Measurements from ENCODE around the gene AGBL1.

DNA sequence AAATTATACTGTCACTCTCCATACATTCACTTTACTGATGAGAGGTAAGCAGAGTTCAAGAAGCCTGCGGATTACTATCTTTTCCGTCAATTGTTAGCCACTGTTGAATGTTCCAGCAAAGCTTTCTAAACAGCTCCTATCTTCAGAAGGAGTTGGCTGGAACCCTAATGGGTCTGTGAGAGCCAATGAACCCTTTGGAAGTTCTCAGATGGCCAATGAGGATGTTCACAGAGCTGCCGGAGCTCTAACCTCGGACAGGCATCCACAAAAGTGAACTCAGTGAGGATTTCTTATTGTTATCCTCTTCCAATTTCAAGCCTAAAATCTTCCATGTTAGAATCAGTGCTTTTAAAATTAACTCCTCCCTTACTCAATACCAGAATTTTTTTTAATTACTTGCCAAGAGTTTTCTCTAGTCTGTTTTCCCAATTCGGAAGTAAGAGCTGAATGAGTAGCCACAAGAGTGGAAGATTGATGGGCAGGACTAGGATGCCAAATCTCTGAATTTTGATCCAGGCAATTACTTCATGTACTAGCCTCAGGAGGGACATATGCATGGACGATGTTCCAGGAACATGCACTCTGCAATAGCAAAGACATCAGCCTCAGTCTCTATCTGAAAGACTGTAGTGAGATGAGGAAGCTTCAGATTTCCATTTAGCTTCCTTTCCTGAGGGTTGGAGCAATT lies 78.1 kb downstream of the AGBL1 start:
- TF ChIP-seq, protein P1, sequence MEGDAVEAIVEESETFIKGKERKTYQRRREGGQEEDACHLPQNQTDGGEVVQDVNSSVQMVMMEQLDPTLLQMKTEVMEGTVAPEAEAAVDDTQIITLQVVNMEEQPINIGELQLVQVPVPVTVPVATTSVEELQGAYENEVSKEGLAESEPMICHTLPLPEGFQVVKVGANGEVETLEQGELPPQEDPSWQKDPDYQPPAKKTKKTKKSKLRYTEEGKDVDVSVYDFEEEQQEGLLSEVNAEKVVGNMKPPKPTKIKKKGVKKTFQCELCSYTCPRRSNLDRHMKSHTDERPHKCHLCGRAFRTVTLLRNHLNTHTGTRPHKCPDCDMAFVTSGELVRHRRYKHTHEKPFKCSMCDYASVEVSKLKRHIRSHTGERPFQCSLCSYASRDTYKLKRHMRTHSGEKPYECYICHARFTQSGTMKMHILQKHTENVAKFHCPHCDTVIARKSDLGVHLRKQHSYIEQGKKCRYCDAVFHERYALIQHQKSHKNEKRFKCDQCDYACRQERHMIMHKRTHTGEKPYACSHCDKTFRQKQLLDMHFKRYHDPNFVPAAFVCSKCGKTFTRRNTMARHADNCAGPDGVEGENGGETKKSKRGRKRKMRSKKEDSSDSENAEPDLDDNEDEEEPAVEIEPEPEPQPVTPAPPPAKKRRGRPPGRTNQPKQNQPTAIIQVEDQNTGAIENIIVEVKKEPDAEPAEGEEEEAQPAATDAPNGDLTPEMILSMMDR (IDR thresholded peaks at IDR 0.05; ENCODE audit: insufficient read depth, low read length, poor library complexity, severe bottlenecking): no peak
- no peak for TF ChIP-seq EZH2phosphoT487 (conservative IDR thresholded peaks at IDR 0.05; ENCODE audit: low read length)

Data from SU-DHL-6 (cell line).